Occipital lobe (tissue), 2 donors: Measurements from ENCODE around the gene CDK2AP2. TPM values are rescaled to one million over a fixed set of nuclear protein-coding genes. Genes with fewer than 3 reads are reported as not detected.
"Not testable (repeated sequence)": the region's sequence is repeated elsewhere in the genome, so short reads cannot be mapped to it uniquely, and the experiment has no call there.

Experiments used
- DNase-seq: peaks from one replicate; lab custom pipeline; 2025; lab: John Stamatoyannopoulos, UW
- total RNA-seq: library from RNA; depleted of rRNA; stranded (reverse); fragments of >200 nt; gene quantifications from one replicate; pipeline ENCODE4 v1.2.3, GENCODE V29; 2014

Gene CDK2AP2
- total RNA-seq, 1 donor from 2014 or later, result 4.7 TPM

DNA sequence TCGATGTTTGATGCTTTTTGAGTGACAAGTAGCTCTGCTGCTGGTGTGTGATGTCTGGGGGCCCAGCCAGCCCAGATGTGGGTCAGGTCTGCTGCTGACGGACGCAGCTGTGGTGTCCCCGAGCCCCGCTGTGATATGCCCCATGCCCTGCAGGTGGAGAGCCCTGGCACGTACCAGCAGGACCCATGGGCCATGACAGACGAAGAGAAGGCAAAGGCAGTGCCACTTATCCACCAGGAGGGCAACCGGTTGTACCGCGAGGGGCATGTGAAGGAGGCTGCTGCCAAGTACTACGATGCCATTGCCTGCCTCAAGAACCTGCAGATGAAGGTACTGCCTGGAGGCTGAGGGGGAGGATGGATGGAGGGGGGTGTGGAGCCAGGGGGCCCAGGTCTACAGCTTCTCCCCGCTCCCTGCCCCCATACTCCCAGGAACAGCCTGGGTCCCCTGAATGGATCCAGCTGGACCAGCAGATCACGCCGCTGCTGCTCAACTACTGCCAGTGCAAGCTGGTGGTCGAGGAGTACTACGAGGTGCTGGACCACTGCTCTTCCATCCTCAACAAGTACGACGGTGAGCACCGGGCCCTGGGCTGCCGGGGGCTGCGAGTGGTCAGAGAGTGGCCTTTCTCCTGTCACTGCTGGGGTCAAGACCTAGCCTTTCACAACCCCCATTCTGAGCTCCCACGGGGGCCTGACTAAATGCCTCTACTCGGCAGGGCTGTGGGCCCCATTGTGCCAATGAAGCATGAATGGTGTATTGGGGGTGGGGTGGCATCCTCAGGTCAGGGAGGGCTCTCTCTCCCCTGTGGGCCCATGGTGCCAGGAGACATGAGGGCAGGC is 17.9 kb downstream of the CDK2AP2 start:
- DNase-seq, result no peak

DNA sequence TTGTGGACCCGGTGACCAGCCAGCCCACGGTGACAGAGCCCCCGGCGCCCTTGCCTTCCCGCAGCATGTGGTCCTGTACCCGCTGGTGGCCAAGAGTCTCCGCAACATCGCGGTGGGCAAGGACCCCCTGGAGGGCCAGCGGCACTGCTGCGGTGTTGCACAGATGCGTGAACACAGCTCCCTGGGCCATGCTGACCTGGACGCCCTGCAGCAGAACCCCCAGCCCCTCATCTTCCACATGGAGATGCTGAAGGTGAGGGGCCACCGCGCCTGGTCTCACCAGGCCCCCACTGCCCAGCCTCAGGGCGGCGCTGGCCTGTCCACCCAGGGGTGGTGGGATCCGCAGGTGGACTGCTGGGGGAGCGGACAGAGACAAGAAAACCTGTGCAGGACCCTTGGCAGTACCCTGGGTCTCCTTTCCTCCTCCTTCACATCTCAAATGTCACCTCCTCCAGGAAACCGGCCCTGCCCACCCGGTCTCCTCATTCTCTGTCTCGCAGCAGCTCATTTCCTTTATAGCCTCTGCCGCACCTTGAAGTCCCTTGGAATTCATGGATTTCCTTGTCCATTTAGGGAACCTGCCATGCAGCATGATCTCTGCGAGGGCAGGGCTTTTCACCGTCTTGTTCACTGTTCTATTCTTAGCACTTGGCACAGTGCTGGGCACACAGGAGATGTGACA is 18.6 kb downstream of the CDK2AP2 start:
- no peak for DNase-seq

DNA sequence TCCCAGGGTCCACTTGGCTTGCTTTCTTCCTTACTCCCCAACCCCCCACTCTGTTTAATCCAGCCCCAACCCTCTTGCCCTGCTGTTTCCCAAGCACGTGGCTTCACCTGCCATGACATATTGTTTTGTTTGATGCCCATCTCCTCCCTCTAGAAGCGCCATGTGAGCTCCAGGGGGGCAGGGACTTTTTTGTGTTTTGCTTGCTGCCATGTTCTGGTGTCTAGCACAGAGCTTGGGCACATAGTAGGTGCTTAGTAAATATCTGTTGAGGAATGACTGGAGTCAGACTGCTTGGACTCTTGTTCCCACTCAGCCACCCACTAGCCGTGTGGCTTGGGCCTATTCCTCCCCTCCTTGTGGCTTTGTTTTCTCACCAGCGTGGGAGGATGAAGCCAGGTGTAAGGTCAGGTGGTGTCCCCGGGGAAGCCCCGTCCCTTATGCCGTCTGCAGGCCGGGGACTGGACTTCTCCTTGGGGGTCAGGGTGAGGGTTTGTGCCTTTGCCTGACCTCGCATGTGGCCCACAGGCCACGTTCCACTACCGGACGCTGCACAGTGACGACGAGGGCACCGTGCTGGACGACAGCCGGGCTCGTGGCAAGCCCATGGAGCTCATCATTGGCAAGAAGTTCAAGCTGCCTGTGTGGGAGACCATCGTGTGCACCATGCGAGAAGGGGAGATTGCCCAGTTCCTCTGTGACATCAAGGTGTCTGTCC is 21.3 kb downstream of the CDK2AP2 start:
- DNase-seq, result no peak

DNA sequence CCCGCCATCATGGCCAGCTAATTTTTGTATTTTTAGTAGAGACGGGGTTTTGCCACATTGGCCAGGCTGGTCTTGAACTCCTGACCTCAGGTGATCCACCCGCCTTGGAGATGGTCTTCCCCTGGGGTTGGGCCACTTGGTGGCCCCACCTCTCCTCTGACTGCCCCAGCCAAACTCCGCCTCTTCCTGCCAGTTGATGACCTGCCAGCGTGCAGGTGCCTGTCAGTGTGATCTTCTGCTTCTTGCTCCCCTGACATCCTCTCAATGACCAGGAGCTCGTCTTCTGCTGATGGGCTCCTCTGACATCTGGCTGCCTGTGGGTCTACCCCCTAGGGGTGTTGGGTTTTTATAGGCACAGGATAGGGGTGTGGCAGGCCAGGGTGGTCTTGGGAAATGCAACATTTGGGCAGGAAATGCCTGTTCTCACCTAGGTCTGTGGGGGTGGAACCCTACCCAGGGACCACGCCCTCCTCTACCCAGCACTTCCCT is 22.0 kb downstream of the CDK2AP2 start:
- not testable (repeated sequence) for DNase-seq

DNA sequence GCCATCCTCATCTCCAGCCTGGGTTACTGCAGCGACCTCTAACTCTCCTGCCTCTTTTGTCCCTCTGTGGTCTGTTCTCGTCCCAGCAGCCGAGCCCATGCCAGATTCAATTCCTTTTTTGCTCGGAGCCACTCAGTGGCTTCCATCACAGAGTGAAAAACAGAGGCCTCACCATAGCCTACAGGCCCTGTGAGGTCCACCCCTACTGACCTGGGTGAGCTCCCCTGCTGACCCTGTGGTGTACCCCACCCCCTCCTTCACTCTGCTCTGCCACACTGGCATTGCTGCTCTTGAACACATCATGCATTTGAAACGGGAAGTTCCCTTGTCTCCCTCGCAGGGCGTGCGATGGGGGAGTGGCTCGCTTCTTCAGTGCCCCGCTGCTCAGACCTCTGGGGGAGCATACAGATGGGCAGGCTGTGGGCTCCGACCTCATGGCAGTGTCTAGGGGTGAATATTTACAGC is 23.1 kb downstream of the CDK2AP2 start:
- DNase-seq, result no peak

DNA sequence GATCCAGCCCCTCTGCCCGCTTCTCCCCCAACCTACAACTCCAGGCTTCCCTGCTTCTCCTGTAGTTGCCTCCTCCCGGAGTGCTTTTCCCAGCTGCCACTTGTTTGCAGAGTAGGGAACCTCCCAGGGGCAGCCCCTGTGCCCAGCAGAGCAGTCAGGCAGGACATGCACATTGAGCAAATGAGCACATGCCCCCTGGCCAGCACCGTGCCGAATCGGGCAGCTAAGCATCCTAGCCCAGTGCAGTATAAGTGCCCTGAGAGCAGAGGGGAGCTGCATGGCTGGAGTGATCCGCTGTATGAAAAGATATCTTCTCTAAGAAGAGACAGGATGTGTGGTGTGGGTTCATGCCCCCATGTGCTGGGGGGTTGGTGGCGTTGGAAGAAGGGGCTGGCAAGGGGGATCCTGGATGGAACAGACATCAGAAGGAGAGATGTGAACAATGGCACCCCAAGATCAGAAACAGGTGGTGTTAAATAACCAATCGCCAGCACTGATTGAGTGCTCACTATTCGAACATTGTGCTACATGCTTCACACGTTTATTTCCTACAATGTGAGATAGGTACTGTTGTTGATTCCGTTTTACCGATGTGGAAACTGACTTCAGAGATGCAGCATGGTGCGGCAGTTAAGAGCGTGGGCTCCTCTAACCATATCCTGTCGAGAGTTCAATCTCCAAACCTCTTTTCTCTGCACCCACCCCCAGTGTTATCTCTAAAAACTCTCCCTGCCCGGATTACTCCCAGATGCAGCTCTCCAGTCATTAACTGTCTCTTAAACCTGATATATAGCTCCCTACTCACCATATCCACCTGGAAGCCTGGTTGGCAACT is 23.9 kb downstream of the CDK2AP2 start:
- no peak for DNase-seq

DNA sequence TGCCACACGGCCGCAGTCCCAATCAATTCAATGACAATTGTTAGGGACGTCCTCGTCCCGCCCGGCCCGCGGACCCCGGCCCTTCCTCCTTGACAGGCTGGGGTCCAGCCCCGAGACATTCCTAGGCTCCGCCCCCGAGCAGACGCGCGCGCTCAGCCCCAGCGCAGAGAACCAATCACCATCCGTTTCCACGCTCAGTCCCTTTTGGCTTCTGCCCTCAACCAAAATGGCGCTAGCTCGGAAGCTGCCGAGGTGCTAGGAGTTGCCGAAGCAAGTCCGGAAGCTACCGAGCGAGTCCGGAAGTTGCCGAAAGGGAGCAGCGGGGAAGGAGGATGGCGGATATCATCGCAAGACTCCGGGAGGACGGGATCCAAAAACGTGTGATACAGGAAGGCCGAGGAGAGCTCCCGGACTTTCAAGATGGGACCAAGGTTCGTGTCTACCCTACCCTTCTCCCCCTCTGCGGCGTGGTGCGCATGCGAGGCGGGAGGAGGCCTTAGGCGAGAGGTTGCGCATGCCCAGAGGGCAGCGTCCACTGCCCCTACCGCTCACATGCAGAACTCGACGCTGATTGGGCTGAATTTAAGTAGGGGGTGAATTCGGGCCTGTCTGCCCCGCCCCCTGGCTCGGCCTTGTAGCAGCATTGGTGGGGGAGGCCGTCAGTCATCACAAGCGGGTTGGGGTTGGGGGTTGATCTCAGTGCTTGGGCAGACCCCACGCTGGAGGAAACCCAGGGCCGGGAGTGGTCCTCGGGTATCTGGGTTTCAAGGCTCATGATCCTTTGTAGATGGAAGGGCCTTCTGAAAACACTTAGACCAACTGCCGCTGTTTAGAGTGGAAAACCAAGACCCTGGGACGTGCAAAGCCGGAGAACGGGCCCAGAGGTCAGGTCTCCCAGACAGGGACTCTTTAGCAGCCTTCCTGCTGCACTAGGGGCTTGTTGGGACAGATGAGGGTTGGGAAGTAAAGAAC is 24.8 kb downstream of the CDK2AP2 start, which contains the start of gene AIP:
Gene AIP (plus strand): TSS at position 200 of the 972 bp plus-strand sequence. CDS start 133 bp downstream, at position 333.
- peak; percentile 96 for DNase-seq

DNA sequence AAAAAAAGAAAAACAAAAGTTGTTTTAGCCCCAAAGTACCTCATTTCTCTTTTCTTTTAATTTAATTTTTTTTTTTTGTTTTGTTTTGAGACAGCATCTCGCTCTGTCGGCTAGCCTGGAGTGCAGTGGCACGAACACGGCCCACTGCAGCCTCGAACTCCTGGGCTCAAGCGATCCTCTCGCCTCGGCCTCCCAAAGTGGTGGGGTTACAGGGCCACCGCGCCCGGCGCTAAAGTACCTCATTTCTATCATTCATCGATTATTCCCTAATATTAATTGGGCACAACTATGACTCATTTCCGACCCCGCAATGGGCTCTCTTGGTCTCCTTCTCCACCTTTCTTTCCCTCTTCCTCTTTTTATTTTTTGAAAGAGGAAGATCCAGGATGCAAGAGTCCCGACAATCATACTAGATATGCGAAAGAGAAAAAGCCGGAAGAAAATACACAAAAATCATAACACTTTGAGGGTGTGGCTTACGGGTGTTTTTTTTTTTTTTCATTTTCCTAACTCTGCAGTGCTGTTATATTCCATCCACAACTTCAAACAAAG is 25.6 kb downstream of the CDK2AP2 start:
- DNase-seq, result no peak

DNA sequence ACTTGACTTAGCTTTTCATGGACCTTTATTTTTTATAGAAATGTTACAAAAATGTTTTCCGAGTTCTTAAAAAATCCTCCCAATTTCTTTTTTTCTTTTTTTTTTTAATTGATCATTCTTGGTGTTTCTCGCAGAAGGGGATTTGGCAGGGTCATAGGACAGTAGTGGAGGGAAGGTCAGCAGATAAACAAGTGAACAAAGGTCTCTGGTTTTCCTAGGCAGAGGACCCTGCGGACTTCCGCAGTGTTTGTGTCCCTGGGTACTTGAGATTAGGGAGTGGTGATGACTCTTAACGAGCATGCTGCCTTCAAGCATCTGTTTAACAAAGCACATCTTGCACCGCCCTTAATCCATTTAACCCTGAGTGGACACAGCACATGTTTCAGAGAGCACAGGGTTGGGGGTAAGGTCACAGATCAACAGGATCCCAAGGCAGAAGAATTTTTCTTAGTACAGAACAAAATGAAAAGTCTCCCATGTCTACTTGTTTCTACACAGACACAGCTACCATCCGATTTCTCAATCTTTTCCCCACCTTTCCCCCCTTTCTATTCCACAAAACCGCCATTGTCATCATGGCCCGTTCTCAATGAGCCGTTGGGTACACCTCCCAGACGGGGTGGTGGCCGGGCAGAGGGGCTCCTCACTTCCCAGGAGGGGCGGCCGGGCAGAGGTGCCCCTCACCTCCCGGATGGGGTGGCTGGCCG is 30.5 kb downstream of the CDK2AP2 start:
- not testable (repeated sequence) for DNase-seq

DNA sequence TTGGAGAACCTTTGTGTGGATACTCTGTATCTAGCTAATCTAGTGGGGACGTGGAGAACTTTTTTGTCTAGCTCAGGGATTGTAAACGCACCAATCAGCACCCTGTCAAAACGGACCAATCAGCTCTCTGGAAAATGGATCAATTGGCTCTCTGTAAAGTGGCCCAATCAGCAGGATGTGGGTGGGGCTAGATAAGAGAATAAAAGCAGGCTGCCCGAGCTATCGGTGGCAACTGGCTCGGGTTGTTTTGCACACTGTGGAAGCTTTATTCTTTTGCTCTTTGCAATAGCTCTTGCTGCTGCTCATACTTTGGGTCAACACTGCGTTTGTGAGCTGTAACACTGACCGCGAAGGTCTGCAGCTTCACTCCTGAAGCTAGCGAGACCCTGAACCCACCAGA is 31.3 kb downstream of the CDK2AP2 start:
- DNase-seq, result not testable (repeated sequence)

DNA sequence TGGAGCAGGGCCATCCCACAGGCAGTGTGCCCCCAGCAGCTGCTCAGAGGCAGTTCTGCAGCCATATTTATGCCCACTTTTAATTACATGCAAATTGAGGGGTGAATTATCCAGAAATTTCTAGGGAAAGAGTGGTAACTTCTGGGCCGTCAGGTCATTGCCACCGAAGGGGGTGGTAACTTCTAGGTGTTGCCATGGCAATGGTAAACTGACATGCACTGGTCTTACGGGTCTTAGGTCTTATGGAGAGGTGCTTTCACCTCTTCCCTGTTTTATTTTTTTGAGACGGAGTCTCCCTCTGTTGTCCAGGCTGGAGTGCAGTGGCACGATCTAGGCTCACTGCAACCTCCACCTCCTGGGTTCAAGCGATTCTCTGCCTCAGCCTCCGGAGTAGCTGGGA is 35.1 kb downstream of the CDK2AP2 start:
- no peak for DNase-seq

DNA sequence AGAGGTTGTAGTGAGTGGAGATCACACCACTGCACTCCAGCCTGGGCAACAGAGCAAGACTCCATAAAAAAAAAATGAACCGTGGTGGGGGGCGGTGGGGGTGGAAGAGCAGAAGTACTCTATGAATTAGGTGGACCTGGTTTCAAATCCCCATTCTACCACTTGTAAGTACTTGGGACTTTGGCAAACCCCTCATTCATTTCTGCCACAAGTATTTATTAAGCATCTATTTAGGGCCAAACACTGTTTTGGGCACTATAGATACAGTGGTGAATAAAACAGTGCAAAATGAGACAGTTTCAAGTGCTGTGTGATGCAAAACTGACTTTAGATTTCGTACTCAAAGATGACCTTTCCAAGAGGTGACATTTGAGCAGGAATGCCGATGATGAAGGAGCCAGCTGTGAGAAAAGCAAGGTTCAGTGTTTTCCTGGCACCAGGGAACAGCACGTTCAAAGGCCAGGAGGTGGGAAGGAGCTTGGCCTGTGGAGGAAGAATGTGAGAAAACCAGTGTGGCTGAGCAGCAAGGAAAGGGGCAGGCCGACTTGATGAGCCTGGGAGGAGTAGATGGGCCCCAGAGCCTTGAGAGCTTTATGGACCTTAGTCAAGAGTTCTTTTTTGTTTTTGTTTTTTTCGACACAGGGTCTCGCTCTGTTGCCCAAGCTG is 37.5 kb downstream of the CDK2AP2 start:
- no peak for DNase-seq

DNA sequence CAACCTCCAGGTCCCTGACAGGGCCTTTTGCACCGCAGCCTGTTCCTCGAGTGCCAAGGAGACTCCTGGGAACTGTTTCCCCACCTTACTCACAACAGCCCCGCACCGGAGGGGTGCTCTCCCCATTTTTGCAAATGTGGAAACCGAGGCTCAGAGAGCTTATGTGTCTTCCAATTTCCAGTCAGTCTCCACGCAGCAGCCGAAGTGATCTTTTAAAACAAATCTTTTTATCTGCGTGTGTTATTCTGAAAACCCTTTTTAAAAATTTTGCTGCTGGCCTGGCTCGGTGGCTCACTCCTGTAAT is 38.5 kb downstream of the CDK2AP2 start:
- no peak for DNase-seq

DNA sequence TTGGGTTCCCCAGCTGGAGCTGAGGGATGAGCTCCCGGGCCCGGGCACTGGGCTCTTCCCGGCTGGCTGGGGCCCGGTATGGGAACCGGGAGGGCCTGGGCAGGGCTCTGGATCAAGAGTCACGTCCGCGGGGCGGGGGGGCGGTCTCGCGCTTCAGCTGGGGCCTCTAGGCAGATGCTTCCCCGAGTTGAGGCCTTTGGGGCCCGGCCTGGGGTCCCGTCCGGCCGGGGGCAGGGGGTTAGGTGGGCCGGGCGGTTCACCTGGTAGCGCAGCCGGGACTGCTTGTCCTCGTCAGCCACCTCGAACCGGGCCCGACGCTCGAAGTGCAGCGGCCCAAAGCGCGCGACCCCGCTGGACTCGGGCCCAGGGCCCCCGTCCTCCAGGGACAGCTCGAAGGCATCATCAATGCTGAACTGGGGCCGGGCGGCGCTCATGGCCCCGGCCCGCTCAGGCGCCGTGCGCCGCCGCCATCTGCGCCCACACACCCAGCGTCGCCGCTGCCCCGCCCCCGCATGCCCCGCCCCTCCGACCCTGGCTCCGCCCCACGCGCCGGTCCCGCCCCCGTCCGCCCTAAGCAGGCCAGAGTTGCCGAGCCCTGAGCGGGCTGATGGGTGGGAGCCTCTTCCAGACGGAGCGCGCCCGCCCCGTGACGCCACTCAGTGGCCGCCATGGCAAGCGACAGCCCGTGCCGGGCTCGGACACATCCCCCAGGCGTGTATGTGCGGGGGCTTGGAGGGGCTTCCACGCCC is 39.0 kb downstream of the CDK2AP2 start, which contains the start of gene TMEM134:
Gene TMEM134 (minus strand): TSS at position 493 of the 749 bp plus-strand sequence. CDS start 59 bp downstream, at position 434.
- DNase-seq, result peak; percentile 94

DNA sequence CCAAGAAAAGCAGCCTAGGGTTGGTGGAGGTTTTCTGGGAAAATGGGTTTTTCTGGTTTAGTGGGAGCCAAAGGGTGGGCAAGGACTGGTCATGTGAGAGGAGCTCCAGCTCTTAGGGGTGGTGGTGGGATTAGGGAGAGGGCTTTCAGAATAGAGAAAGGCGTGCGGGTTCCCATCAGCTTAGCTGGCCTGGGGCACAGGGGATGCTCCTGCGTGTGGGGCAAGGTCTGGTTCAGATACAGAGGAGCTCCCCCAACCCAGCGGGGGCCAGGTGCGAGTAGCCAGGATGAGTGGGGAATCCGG is 39.6 kb downstream of the CDK2AP2 start:
- DNase-seq, result no peak

DNA sequence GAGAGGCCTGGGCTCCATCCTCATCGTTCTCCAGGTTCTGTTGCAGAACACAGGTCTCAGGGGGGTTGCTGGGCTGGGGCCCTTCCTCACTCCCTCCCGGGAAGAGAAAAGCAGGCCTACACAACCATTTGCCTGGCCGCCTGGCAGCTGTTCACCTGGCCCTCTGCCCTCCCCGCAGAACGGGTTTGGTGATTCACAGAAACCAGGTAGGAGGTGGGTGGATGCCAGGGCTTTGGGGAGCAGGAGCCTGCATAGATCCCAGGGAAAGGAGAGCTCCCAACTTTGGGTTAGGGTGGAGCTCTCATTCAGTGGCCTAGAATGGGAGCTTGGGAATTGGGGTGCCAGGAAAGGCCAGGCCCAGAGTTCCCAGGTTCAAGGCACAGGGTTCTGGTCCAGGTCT is 39.9 kb downstream of the CDK2AP2 start:
- no peak for DNase-seq

DNA sequence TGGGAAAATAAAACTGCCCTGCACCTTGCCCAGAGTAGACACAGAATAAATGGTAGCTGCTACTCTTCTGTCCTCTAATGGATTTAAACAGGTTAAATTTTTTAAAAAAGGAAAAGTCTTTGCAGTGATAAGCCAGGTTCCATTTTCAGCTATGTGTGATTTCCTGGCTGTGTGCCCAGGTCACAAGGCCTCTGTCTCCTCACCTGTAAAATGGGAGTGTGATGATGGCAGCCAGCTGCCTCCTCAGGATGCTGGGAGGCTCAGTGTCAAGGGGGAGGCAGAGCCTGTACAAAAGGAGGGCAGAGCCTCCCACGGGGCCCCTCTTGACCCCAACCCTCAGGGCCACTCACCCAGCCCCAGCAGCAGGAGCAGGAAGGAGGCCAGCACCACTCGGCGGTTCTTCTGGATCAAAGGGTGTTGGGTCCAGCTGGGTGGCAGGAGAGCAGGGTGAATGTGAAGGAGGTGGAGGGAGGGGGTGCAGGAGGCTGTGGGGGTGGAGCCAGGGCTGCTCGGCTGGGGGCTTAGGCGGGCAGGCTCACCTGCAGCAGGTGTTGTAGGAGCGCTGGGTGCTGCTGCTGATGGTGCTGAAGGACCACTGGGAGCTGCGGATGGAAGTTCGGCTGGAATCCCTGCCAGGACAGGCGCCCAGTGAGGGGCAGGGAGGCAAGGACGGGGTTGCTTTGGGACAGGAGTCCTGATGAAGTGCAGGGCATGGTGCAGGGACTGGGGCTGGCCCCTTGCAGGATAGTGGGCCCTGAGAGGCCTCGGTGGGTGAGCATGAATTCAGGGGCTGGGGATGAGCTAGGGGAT is 40.8 kb downstream of the CDK2AP2 start:
- no peak for DNase-seq
